HG03442 (cell line): Measurements from ENCODE around the gene MYLK.

Experiments
- ATAC-seq: cut with Tn5 transposase; IDR thresholded peaks from one replicate; pipeline ENCODE4 v1.9.1; 2021; ENCODE audit warnings: mild to moderate bottlenecking, moderate library complexity; ENCODE audit not compliant: unreplicated experiment

MYLK gene

DNA sequence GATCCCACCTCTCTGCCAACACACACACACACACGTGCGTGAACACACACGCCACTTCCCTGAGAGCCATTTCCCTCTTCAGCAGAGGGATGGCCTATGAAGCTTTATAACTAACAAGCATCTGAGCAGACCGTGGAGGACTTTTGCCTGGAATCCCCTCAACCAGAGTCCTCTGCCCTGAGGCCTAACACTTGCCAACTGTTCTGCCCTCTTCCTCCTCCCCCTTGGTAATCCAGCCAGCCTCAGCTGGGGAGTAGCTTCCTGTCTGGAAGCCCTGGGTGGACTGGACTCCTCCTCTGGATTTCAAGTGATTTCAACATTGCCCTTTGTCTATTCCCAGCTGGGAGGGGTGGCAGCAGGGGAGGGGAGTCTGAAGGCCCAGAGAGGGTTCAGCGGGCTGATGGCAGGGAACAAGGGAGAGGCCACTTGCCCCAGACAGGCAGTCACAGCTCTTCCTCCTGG, 230.9 kb downstream of the MYLK start:
- no peak for ATAC-seq

DNA sequence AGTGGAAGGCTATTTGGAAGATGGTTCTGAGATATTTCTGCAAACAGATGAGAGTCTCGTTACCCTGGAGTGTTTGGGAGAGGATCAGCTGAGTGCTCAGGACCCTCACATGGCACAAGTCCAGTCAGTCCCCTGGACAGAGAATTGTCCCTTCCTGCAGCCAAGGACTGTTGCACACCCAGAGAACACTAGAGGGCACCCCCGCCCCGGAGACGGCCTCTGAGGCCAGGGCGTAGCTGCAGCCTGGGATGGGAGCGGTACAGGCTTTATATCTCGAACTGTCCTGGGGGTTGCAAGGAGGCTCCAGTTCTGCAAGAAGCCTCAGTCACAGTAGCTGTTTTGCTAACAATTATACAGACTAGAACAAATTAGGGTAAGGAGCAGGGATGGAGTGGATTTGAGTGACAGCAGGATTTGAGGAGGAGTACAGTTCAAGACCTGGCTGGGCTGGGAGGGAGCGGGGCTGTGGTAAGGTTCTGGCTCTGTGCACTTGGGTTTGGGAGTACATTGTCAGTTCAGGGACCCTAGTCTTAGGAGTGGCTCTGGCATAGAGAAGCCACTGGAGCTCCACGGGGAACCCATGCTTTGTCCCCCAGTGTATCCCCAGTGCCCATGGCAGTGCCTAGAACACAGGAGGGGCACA, 231.7 kb downstream of the MYLK start:
- ATAC-seq: peak; percentile 53

DNA sequence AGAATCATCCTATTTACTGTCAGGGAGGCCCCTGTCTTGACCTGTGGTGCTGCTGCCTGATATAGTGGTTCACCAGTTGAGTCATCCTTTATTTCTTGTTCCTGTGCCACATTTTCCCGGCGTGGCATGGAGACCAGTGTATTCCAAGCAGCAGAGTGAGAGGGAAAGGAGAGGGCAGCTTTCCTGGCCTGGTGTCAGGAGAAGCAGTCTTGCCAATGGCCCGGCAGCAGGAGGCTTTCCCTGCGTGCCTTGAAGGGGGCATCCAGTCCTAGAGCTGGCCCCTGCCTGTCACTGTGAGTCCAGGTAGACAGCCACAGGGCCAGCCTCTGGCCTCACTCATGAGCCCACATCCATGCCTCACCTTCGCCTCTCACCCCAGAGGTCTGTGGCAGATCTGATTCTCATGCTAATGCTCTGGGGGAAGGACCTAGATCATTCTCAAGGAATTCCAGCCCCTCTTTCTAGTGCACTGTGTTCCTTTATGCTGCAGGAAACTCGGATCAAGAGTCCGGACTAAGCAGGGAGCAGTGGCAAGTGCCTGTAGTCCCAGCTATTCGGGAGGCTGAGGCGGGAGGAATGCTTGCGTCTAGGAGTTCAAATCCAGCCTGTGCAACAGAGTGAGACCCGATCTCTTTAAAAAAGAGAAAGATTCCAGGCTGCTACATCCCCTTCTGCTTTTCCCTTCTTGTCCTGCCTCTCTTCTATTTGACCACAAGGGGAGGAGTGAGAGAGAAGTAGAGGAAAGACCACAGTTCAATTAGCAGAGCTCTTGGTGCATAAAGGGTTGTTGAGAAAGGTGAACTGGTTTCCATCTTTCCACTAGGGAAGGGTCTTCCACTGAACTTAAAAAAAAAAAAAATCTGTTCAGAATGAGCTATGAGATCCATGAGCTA, 232.4 kb downstream of the MYLK start:
- ATAC-seq: no peak

DNA sequence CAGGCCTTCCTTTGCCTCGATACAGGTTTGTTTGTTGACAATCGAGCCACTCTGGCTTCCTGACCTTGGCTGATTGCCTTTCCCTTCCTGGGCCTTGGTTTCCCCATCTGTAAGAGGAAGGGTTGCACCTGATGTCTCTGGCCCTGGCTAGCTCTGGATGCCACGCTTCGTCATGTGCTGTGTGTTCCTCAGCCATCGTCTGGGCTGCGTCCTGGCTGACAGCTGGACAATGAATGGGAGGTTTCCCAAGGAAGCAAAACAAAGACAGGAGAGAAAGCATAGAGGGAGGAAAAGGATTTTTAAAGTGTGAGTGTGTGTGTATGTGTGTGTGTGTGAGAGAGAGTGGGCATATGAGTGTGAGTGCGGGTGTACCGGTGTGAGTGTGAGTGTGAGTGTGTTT, 234.0 kb downstream of the MYLK start:
- ATAC-seq: no peak

DNA sequence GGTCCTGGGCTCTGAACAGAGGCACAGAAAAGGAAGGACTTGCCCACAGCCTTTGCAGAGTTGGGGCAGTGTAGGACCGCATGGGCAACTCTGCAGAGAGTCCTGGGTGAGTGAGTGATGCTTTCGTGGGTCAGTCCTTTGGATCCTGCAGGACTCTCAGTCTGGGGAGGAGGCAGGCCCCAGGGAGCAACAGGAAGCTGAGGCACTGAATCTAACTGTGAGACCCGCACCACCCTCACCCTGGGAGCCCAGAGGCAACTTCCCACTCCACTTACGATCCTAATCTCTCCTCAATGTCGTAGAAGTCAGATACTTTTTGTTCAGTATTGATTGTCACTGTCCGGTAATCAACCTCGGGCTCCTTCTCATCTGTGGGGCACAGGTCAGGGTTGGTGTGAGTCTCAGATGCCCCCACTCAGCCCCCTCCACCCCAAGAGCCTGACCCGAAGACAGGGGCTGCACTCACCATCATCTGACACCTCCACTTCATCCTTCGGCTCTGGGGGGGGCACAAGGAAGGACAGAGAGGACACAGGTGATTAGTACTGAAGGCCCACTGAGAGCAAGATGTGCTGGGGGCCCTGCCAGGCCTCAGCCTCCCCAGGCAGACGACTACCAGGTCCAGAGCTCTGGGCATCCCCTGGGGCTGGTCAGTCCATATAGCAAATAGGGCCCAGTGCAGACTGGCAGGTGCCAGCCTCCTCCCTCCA, 235.3 kb downstream of the MYLK start:
- ATAC-seq: no peak

DNA sequence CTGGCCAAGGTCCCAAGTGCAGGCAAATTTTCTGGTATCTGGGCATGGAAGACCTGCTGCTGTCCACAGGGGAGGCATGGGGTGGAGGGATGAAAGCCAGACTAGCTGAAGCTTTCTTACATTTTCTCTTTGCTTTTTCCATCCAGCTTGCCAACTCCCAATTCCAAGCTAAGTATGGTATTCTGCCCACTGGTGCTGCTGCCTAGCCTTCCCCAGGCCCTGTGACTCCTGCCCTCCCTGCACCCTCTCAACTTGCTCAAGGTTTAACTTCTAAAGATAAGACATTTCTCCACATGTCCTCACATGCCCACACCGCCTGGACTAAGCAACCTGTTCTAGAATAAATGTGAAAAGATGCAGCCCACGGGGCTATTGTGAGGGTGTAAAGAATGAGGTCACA, 239.8 kb downstream of the MYLK start:
- no peak for ATAC-seq

DNA sequence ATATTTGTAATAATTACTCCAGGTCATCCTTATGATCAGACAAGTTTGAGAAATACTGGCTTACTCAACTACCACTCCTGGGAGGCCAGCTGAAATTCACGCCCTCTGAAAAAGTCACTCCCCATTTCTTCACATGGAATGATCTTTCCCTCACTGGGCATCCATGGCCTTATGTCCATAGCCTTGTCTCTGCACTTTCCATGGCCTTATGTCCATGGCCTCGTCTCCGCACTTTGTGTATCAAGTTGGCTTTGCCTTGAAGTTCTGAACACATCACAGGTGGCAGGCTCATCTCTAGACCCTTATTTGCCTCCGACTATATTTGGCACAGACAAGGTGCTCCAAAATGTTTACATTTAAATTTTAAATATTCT, 241.2 kb downstream of the MYLK start:
- ATAC-seq: no peak

DNA sequence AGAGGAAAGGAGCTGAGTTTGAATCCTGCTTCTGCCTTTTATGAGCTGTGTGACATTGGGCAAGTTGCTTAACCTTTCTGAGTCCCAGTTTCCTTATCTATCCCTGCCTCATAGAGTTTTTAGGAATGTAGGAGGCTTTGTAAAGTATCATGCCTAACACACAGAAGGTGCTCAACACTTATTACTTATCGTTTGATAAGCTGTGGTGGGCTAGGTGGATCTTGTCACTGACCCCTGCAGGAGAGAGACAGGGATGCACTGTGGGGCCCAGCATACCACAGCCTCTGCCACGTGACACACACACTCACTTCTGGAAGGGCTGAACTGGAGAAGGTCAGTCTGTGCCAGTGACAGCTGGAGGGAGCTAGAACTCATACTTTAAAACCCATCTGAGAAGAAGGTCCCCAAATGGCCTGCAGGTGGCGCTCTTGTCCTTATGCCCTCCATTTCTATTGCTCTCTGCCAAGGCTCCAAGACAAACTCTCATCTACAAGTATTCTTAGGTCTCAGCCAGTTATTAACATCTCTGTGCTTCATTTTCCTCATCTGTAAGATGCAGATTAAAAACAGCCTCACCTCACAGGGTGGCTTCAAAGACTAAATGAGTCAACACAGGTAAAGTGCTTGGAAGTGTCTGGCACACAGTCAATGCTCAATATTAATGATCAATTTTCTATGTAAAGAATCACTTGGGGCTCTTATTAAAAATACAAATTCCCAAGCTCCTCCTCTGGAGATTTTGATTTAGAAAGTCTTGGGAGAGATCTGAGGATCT, 241.8 kb downstream of the MYLK start:
- peak; percentile 87 for ATAC-seq

DNA sequence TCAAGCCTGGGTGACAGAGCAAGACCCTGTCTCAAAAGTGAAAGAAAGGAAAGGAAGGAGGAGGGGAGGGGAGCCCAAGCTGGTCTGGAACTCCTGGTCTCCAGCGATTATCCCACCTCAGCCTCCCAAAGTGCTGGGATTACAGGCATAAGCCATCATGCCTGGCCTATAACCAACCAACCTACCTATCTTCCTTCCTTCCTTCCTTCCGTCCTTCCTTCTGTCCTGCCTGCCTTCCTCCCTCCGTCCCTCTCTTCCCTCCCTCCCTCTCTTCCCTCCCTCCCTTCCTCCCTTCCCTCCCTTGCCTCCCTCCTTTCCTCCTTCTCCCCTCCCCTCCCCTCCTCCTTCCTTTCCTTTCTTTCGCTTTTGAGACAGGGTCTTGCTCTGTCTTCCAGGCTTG, 242.6 kb downstream of the MYLK start:
- ATAC-seq: no peak

DNA sequence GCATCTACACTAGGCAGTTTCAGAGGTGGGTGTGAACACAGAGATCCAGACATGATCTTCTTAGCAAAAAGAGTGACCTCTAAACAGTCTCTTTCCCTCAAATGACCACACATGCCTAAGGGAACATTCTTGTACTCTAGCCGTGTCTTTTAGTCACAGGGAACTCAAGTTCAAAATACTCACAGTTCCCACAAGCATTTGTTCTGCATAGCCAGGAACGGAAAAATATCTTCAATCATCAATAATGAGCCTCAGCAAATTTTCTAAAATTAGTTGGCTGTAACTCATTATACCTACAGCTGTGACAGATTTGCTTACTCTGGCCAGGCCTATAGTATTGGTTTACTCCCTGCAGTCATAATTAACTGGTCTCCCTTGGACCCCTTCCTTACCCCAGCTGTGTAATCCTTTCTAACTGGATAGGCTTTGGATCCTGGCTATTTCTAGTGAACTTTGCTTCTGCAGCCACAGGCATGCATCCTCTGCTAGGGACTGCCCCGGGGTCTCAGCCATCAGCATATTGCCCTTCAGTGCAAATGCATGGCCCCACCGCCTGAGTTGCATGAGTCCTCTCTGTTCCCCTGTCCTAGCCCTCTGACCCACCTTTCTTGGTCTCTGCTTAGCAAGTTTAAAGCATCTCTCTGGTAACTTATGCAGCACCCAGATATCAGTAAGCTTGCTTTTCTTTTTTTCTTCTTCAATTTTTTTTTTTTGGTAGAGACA, 243.2 kb downstream of the MYLK start:
- no peak for ATAC-seq

DNA sequence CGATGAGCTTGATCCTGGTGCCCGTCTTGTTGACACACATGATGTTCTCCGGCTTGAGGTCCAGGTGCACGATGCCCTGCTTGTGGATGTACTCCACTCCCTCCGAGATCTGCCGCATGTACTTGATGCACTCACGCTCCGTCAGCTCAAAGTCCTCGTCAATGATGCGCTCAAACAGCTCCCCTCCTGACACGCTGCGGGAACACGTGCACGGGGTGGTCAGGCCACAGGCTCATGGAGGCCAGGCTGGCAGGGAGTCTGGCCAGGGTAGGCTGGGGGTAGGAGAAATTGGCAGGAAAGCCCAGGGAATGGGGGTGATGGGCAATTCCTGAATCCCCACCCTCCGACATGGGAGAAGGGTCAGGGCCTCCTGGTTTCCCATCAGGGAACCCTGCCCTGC, 243.8 kb downstream of the MYLK start:
- no peak for ATAC-seq

DNA sequence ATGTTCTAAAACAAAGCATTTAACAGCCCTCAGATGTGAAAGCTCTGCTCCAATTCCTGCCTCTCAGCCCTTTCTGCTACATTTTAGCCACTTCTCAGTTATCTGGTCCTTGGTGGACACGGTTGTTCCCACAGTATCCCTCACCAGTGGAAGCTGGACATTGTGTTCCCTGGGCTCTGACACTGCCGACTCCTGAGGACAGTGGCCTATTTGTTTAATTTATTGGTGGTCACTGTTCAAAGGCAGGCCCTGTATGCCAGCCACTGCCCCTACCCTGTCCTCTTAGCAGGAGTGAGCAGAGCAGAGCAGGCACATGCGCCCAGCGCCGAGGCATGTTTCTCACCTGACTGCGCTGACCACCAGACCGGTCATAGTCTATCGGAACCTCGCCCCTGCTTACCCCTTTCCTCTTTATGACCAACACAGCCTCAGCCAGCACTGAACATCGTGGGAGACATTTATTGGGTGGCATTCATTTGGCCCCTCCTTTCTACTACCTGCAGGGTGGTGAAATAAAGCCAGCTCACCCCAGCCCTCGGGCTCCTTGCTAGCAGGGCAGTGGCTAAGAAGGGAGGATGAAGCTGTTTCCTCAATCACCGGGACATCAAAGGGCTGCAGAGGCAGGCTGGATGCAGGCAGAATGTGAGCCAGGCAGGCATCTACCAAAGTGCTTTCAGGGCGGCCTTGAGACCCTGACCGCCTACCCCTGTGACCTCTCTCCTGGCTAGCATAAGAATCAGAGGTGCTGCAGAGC, 245.0 kb downstream of the MYLK start:
- no peak for ATAC-seq

DNA sequence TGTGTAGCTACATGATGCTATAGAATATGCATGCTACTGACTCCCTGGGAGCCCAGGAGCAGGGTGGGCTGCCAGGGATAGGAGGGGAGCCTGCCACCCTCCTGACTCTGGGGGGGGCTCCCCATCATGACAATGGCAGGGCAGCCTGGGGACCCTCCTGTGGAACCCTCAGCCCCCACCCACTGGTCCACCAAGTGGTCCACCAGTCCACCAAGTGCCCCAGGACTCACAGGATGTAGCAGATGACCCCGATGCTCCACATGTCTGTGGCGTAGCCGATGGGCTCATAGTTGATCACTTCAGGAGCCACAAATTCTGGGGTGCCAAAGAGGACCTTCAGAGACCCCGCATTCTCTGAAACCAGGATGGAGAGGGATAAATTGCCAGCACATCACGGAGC, 246.3 kb downstream of the MYLK start:
- no peak for ATAC-seq

DNA sequence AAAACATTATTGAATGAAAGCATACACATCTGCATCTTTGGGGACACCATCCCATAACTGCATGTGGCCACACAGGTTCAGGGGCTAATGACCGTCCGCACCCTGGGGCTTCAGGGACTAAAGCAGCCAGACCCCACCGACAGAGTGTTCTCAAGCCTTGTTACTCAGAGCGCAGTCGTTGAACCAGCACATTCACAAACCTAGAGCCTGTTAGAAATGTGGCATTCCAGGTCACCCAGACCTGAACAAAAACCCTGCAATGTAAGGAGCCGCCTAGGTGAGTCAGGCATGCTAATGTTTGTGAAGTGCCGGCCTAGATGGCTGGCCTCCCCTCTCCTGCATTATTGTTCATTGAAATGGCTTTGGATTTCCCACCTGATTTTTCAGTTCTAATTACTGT, 247.0 kb downstream of the MYLK start:
- ATAC-seq: no peak

DNA sequence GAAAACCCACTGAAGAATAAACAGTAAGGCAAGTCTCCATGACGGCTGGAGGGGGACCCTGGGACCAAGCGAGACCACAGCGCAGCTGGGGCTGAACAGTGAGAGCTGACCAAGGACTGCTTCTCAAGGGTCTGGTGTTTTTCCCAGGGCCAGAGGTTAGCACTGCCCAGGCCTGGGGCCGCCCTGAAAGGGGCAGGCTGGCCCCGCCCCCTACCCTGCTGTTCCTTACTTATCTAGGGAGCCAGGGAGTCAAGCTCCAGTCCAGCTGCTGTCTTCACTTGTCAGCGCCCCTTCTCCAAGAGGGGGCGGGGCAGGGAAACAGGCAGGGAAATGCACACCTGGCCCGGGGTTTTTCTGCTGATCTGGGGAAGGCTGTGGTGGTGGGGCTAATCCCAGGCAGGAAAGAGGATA, 247.7 kb downstream of the MYLK start:
- no peak for ATAC-seq

DNA sequence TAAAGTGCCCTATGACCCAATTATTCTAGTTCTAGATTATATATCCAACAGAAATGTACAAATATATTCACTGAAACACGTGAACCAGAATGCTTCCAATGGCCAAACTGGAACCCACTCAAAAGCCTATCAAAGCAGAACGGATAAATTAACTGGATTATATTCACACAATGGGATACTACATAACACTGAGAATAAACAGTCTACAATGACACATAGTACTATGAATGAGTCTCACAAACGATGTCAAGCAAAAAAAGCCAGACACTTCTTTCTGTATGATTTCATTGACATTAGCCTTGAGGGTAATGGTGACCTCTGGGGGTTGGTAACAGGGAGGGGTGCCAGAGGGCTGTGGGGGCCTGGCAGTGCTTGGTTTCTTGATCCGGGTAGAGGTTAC, 248.4 kb downstream of the MYLK start:
- no peak for ATAC-seq

DNA sequence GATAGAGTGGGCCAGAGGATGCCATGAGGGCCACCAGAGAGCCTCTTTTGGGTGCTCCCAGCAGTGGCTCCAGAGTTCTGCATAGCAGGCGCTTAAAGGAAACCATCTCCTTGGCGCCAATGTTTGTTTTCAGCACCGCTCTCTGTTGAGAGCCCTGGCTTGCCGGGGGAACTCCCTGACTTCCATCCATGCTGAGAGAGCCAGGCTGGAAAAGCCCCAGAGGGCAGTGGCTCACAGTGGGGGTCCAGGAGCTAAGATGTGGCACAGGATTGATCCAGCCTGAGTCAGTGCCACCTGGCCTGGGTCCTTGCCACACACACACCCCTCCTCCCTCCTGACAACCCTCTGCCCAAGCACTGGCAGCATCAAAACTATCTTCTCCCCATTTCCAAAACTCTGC, 248.9 kb downstream of the MYLK start:
- ATAC-seq: no peak

DNA sequence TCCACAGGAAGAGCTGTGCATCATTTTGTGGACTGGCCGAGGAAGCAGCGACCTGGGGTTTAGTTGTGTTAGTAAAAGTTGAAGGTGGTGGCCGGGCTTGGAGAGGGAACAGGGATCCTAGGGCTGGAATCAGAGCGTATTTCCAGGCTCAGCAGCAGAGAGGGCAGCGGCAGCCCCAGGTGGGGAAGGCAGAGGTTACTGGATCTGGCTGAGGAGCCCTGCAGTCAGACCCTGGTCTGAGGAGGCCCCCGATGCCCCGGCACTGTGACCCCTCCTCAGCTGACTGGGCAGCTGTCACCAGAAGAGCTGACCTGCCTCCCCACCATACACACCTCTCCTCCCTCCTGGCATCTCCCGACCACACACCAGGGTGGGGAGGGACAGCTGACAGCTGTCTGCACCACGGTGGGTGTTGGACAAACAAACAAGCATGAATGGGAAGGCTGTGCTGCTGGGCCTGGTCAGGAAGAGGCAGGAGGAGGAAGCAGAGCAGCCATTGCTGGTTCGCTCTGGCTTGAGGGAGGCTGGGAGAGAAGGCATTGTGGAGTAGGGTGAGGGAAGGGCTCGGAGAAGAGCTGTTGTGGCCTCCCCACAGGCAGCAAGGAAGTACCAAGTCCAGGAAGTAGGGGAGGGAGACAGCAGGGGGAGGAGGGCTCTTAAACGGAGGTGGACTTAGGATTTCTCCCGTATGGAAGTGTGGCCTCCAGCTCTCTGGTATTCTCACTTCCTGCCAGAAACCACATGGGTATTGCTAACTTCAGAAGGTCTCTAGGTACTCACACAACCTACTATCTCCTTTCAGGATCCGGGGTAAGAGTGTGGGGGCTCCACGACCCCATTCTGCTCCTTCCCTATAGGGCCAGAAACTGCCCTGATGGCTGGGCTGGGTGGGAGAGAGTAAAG, 249.7 kb downstream of the MYLK start:
- ATAC-seq: no peak

DNA sequence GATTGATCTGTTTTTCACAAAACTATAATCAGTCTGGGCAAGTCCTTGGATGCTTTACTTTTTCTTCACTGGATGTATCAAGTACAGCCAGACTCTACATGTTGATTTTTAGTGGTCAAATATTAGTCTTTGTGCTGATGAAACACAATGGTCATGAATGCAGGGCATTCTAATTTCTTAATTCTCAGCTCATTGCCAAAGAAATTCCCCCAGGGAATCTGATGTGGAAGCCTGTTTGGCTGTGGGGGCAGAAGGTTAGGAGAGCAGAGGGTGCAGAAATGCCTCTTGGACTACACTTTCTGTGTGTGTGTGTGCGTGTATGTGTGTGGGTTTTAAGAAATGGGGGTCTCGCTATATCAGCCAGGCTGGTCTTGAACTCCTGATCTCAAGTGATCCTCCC, 250.6 kb downstream of the MYLK start:
- no peak for ATAC-seq
